DMS153 treated with DMSO at 0.1 percent for 48 hours (cell line): ENCODE measurements around the gene CRYGC.
A peak's percentile ranks its signal among the peaks of the same experiment; 100 is the strongest.

Experiments
- DNase-seq: peaks from one replicate; lab custom pipeline; 2025; ENCODE audit not compliant: unreplicated experiment; lab: John Stamatoyannopoulos, UW

The CRYGC gene

GRCh38 chr2:208129744-208130711 is at the start of gene CRYGC:
Gene CRYGC (minus strand): TSS chr2:208129828. CDS start chr2:208129792, 36 bp downstream.
- DNase-seq, result no peak

- DNase-seq, result no peak
Measured at GRCh38 chr2:208179028-208179609, 49.5 kb upstream of the CRYGC start.

- DNase-seq, result no peak
Measured at GRCh38 chr2:208175840-208176153, 46.2 kb upstream of the CRYGC start.

- DNase-seq, result peak; percentile 72
Measured at GRCh38 chr2:208175069-208175839, 45.6 kb upstream of the CRYGC start.

GRCh38 chr2:208174144-208174543 is 44.5 kb upstream of the CRYGC start:
- DNase-seq, result no peak

- no peak for DNase-seq
Measured at GRCh38 chr2:208172125-208172524, 42.5 kb upstream of the CRYGC start.

- no peak for DNase-seq
Measured at GRCh38 chr2:208164951-208165755, 35.5 kb upstream of the CRYGC start.

- DNase-seq, result no peak
Measured at GRCh38 chr2:208163489-208163888, 33.9 kb upstream of the CRYGC start, which contains the start of gene CRYGA. Gene CRYGA (minus strand): TSS chr2:208163589. CDS start chr2:208163556, 33 bp downstream.

- DNase-seq, result no peak
Measured at GRCh38 chr2:208156439-208156838, 26.8 kb upstream of the CRYGC start.

- DNase-seq, result no peak
Measured at GRCh38 chr2:208153156-208153555, 23.5 kb upstream of the CRYGC start.

- no peak for DNase-seq
Measured at GRCh38 chr2:208150956-208151355, 21.3 kb upstream of the CRYGC start.

GRCh38 chr2:208150094-208150493 is 20.5 kb upstream of the CRYGC start:
- DNase-seq, result no peak

GRCh38 chr2:208148803-208149202 is 19.2 kb upstream of the CRYGC start:
- no peak for DNase-seq

- no peak for DNase-seq
Measured at GRCh38 chr2:208147759-208148158, 18.1 kb upstream of the CRYGC start.

GRCh38 chr2:208147008-208147407 is 17.4 kb upstream of the CRYGC start:
- no peak for DNase-seq

GRCh38 chr2:208146006-208146405 is 16.4 kb upstream of the CRYGC start, which contains the start of gene CRYGB:
Gene CRYGB (minus strand): TSS chr2:208146158. CDS start chr2:208146120, 38 bp downstream.
- DNase-seq, result no peak

GRCh38 chr2:208142925-208143799 is 13.5 kb upstream of the CRYGC start:
- no peak for DNase-seq

- peak; percentile 84 for DNase-seq
Measured at GRCh38 chr2:208142240-208142924, 12.8 kb upstream of the CRYGC start.

GRCh38 chr2:208139447-208139846 is 9.8 kb upstream of the CRYGC start:
- no peak for DNase-seq
